Mammary epithelial cell (primary cell): ENCODE measurements around the gene SBNO2.

Experiments used
- CTCF ChIP-seq, 2 donors: IDR thresholded peaks in 1 of 2; conservative IDR thresholded peaks in 1 of 2; 2 replicates each; pipeline ENCODE4 v1.5.1; 2011 to 2012; ENCODE audit warnings: inconsistent platforms in 2 of 2, low read length in 2 of 2, mild to moderate bottlenecking in 2 of 2, control low read depth in 1 of 2, low read depth in 1 of 2; ENCODE audit not compliant: insufficient read depth in 1 of 2; ENCODE audit errors: extremely low read depth in 1 of 2
- EZH2 ChIP-seq: IDR thresholded peaks from 2 replicates; pipeline ENCODE4 v1.6.1; 2012; ENCODE audit warnings: low read length, inconsistent platforms, borderline replicate concordance

DNA sequence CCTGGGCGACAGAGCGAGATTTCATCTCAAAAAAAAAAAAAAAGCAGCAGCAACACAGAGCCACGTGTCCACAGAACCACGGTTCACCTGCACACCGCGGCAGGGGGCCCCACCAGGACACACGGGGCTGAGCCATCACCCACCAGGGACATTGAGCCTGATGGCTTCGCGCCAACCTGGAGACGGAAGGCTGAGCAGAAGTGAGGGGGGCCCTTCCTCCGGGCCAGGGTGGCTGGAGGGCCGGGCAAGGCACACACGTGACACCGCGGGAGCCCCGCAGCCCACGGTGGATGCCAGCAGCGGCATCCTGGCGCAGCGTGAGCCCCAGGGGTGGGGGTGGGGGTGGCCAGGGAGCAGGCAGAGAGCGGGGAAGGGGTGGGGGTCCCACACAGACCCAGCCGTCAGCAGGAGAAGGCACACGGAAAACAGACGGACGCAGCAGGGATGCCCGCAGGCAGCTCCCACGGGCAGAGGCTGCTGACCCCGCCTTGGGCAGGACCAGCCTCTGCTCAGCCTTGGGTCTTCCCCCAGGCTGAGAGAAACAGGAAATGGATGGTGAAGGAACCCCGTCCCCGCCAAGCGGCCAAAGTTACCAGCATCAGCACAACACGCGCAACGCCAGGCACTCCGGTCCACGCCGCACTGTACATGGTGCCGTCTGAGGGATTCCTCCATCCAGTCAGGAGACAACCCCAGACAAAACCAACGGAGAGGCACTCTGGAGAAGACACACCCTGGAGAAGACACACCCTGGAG, 33.6 kb downstream of the SBNO2 start:
- TF ChIP-seq CTCF (conservative IDR thresholded peaks at IDR 0.05 in 1 of 2, IDR thresholded peaks at IDR 0.05 in 1 of 2; ENCODE audit: extremely low read depth in 1 of 2, insufficient read depth in 1 of 2, low read depth in 1 of 2, low read length in 2 of 2), result no peak
- no peak for TF ChIP-seq EZH2
